Activated CD8-positive, alpha-beta memory T cell treated with anti-CD3 and anti-CD28 coated beads for 36 hours (primary cell): Measurements from ENCODE around the gene UIMC1. TPM values are rescaled to one million over a fixed set of nuclear protein-coding genes. Genes with fewer than 3 reads are reported as not detected.

ENCODE experiments used
- CTCF ChIA-PET: fragments of 350-600 bp; sonication (Branson Sonifier 250); formaldehyde crosslinking; loops from one replicate; lab custom pipeline; 2021; ENCODE audit warnings: antibody characterized with exemption; lab: Charles Lee
- POLR2A ChIA-PET: fragments of 350-600 bp; sonication (Branson Sonifier 250); formaldehyde crosslinking; loops from one replicate; lab custom pipeline; 2021; ENCODE audit warnings: antibody characterized with exemption; lab: Charles Lee
- total RNA-seq, 2 experiments: library from RNA; stranded (reverse); gene quantifications; one replicate each; pipeline ENCODE4 v1.2.3, GENCODE V29; 2021

Gene UIMC1
- total RNA-seq, 2 experiments from 2014 or later, result 40.0 to 41.3 TPM

GRCh38 chr5:176895831-176896230 is 110.7 kb downstream of the UIMC1 start:
- POLR2A ChIA-PET, result no interaction called here
- CTCF ChIA-PET, result no interaction called here

GRCh38 chr5:176894298-176894697 is 112.3 kb downstream of the UIMC1 start:
- ChIA-PET CTCF (no interaction called here), POLR2A (no interaction called here)

- POLR2A ChIA-PET, result interaction anchor here (0.6 kb wide), 1 partner anchor 137 kb away, joined by 3 read pairs; no protein-coding TSS in a partner anchor
Observed at GRCh38 chr5:176892663-176893062, 113.9 kb downstream of the UIMC1 start.

GRCh38 chr5:176891331-176891958 is 115.1 kb downstream of the UIMC1 start:
- POLR2A ChIA-PET, result no interaction called here

More at GRCh38 chr5:176892663-176893062, 113.9 kb downstream of the UIMC1 start:
- CTCF ChIA-PET, result no interaction called here

GRCh38 chr5:176890455-176891330 is 115.9 kb downstream of the UIMC1 start:
- POLR2A ChIA-PET, result no interaction called here
- CTCF ChIA-PET, result no interaction called here

More at GRCh38 chr5:176891331-176891958, 115.1 kb downstream of the UIMC1 start:
- CTCF ChIA-PET, result no interaction called here

GRCh38 chr5:176889321-176890280 is 117.0 kb downstream of the UIMC1 start:
- CTCF ChIA-PET, result no interaction called here
- POLR2A ChIA-PET, result no interaction called here

- CTCF ChIA-PET, result no interaction called here
- POLR2A ChIA-PET, result no interaction called here
Observed at GRCh38 chr5:176888865-176889165, 117.8 kb downstream of the UIMC1 start.

- CTCF ChIA-PET, result no interaction called here
- POLR2A ChIA-PET, result no interaction called here
Observed at GRCh38 chr5:176888016-176888864, 118.3 kb downstream of the UIMC1 start.

- ChIA-PET CTCF (no interaction called here), POLR2A (no interaction called here)
Observed at GRCh38 chr5:176887252-176887849, 119.2 kb downstream of the UIMC1 start.

- CTCF ChIA-PET, result no interaction called here
Observed at GRCh38 chr5:176886336-176887251, 120.0 kb downstream of the UIMC1 start.

GRCh38 chr5:176884571-176884890 is 122.0 kb downstream of the UIMC1 start:
- ChIA-PET CTCF (no interaction called here), POLR2A (no interaction called here)

More at GRCh38 chr5:176886336-176887251, 120.0 kb downstream of the UIMC1 start:
- POLR2A ChIA-PET, result no interaction called here

GRCh38 chr5:176883700-176884570 is 122.6 kb downstream of the UIMC1 start:
- CTCF ChIA-PET, result no interaction called here
- POLR2A ChIA-PET, result no interaction called here

- CTCF ChIA-PET, result no interaction called here
Observed at GRCh38 chr5:176882567-176882903, 124.0 kb downstream of the UIMC1 start.

GRCh38 chr5:176881816-176882566 is 124.6 kb downstream of the UIMC1 start:
- ChIA-PET CTCF (no interaction called here), POLR2A (no interaction called here)

More at GRCh38 chr5:176882567-176882903, 124.0 kb downstream of the UIMC1 start:
- POLR2A ChIA-PET, result no interaction called here

GRCh38 chr5:176881021-176881749 is 125.4 kb downstream of the UIMC1 start:
- CTCF ChIA-PET, result no interaction called here
- POLR2A ChIA-PET, result no interaction called here
